Measurements from ENCODE around the gene KRTAP10-12.
"Not testable (repeated sequence)": the region's sequence is repeated elsewhere in the genome, so short reads cannot be mapped to it uniquely, and the experiment has no call there.

DNA sequence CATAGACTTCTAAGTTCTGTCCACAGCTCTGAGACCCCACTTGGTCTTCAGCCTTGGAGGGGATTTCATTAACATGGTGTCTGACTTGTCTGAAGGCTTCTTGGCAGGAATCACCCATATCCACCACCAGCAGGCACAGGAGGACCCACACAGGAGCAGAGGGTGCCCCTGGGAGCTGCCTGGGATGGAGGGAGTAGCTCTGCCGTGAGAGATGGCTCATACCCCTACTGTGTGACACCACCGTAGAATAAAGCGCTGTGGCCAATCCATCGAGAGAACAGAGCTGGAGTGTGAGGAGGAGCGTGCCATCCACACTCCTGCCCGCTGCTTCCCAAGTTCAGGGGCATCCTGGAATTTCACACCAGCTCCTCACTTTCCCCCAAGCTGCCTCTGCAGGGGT, 11.9 kb upstream of the KRTAP10-12 start:
- TF ChIP-seq POLR2AphosphoS5 (IDR thresholded peaks at IDR 0.05; ENCODE audit: borderline replicate concordance, low read depth, low read length); EZH2 (IDR thresholded peaks at IDR 0.05); FOXP2 (optimal IDR thresholded peaks at IDR 0.05; ENCODE audit: control extremely low read depth, extremely low read length, insufficient read depth): not testable (repeated sequence)

Data from SK-N-MC (cell line).